CD4-positive, alpha-beta T cell treated with Interleukin-4 for 4 hours (primary cell): ENCODE results near the gene RNASET2.
"Not testable (repeated sequence)": the region's sequence is repeated elsewhere in the genome, so short reads cannot be mapped to it uniquely, and the experiment has no call there.

Source experiments
- DNase-seq: peaks from one replicate; pipeline ENCODE4 v3.0.0-alpha.2; 2020

RNASET2 gene

GRCh38 chr6:166969390-166970002 is 13.1 kb upstream of the RNASET2 start:
- DNase-seq: no peak

GRCh38 chr6:166966268-166966667 is 9.9 kb upstream of the RNASET2 start:
- DNase-seq: no peak

GRCh38 chr6:166960609-166960978 is 4.2 kb upstream of the RNASET2 start:
- DNase-seq: no peak

- no peak for DNase-seq
Observed at GRCh38 chr6:166959911-166960608, 3.7 kb upstream of the RNASET2 start.

GRCh38 chr6:166958926-166959861 is 2.8 kb upstream of the RNASET2 start:
- DNase-seq: peak; percentile 77

- no peak for DNase-seq
Observed at GRCh38 chr6:166957805-166958076, 1.4 kb upstream of the RNASET2 start.

DNA sequence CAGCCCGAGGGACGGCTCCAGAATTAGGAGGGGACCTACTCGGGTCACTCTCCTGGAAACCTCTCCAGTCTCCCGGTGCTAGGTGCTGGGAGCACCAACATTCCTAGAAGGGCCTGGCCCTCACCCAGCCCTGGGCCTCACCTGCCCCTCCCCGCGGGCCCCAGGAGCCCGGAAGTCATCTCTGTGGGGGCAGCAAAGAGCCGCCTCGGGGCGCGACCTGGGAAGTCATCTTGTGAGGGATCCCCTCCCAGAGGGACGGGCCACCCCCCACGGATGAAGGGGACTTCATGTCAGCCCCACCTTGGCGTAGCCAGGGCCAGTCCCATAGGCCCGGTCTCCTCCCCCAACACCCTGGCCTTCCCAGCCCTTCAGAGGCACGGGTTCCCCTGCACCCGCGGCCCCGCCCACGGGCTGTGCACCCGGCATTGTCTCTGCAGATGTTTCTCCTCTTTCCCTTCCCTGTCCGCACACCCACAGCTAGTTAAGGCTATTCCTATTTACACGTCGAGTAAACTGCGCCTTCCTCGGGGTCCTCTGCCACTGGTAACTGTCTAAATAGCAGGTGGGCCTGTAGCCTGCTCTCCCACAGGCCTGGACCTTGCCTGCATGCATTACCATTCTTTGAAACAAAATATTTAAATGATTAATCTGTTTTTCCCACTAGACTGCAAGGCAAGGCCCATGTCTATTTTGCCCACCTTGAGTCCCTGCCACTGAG is 896 bp upstream of the RNASET2 start:
- peak; percentile 52 for DNase-seq

GRCh38 chr6:166955865-166956443 is 396 bp downstream of the RNASET2 start:
- DNase-seq: no peak

DNA sequence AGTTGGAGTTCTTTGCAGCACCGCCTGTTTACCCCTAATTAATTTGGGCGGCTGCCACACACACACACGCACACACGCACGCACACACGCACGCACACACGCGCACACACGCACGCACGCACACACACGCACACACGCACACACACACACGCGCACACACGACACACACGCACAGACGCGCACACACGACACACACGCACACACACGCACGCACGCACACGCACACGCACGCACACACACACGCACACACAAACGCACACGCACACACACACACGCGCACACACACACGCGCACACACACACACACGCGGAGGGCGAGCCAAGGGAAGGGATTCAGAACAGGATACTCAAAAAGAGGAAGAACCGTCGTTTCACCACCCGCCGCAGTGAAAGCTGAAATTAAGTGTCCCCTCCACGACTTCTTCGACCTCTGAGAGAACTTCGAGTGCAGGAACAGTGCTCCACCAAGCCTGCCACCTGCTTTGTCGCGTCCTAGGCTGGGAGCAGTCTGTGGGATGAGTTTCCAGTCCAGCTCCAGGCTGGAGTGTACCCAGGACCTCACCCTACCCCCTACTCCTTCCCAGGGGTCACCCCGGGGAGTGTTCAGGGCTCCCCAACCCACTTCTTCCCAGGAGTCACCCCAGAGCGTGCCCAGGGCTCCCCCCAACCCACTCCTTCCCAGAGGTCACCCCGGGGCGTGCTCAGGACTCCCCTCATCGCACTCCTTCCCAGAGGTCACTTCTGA is 1.1 kb downstream of the RNASET2 start:
- DNase-seq: peak; percentile 28

GRCh38 chr6:166954118-166954713 is 2.1 kb downstream of the RNASET2 start:
- DNase-seq: no peak

- peak; percentile 60 for DNase-seq
Observed at GRCh38 chr6:166952567-166953486, 3.5 kb downstream of the RNASET2 start.

DNA sequence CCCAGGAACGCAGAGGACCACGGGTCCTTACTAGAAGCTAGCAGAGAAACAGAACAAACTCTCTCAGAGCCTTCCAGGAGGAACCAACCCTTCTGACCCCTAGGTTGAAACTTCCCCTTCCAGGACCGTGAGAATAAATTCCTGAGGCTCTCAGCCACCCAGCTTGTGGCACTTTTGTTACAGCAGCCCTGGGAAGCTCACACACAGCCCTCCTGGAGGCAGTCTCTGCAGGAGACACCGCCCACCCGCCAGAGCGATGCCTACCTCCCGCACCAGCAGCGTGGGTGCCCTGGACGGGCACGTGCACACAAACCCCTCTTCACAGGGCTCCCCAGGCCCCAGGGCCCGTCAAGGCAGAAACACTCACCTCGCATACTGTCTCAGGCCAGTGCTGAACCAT is 4.2 kb downstream of the RNASET2 start:
- DNase-seq: no peak

DNA sequence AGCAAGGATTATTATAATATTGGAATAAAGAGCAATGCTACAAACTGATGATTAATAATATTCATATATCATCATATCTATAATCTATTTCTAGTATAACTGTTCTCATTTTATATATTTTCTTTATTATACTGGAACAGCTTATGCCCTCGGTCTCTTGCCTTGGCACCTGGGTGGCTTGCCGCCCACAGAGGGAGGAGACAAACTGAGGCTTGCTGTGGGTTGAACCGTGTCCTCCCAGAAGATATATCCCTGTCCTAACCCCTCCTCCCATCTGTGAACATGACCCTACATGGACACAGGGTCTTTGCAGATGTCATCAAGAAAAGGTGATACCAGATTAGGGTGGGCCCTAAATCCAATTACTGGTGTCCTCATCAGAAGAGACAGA is 4.7 kb downstream of the RNASET2 start:
- no peak for DNase-seq

GRCh38 chr6:166950892-166951669 is 5.3 kb downstream of the RNASET2 start:
- DNase-seq: peak; percentile 74

DNA sequence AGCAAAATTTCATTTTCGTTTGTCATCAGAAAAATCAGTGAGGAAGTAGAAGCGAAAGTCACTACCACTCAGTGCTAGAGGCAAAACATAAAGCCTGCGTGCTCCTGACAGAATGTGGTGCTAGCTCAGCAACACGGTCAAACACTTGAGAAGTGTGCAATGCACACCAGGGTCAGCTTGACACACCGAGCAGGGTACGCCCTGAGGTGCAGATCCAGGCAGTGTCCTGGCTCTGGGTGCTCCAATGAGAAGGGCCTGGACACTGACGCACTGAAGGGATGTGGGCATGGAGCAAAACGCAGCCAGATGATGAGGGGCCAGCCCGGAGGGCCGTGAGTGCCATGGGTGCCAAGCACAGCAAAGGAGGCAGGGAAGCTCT is 5.9 kb downstream of the RNASET2 start:
- DNase-seq: peak; percentile 47

DNA sequence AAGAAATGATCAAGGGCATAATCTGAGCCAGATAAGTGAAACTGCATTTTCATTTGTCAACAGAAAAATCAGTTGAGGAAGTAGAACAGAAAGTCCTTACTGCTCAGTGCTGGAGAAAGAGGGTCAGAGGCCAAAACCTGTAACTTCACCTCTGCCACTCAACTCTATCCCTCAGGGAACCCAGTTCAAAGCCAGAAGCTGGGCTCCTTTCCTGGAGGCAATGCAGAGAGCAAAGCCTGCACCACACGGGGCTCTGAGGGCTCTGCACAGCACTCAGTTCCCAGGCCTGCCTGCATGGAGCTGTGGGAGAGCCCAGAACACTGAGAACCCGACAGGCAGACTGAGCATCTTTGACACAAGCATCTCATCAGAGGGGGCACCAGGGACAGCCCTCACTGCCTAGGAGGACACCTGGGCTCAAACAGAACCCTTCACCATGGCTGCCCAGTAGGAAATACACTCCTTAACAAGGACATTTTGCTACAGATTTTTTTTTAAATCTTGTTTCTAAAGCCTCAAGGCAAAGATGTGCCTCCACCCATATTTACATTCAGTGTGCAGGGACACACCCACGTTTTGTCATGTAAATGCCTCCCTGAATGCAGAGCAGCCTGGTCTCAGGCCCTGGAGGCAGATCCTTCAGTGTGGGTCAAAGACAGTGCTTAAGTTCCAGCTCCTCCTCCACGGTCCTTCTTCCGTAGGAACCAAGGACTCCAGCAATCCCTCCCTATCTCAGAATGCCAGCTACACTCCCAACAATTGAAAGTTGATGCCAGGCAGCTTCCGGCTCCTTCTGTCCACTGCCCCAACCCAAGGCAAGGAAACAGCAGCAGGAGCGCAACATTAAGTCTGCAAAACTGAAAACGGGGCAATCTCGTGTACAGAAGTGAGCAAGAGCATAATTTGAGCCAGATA is 6.6 kb downstream of the RNASET2 start:
- peak; percentile 31 for DNase-seq

DNA sequence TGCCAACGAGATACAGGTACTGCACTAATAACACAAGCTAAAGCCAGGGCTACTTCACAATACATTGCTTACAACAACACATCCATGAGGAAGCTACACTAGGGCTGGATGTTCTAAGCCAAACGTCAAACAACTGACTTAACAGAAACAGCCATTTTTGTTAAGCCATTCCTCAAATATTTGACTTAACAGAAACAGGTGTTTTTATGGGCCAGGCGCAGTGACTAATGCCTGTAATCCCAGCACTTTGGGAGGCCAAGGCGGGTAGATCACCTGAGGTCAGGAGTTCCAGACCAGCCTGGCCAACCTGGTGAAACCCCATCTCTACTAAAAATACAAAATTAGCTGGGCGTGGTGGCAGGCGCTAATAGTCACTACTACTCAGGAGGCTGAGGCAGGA is 7.6 kb downstream of the RNASET2 start:
- DNase-seq: not testable (repeated sequence)

DNA sequence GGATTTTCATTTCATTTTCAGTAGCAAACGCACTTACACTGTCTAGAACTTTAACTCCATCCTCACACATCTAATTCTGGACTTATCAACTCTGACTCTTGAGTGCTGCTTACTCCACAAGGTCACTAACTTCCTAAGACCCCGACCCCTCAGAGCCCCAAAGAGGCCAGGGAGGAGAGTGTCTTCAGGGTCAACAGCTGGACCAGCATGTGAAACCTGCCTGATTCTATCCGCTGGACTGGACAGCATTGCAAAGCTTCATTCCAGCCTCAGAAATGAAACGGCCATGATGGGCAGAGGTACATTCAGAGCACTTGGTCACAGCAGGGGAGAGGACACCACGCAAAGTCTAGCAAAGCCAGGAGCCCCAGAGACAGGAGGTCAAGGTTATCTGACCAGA is 9.1 kb downstream of the RNASET2 start:
- no peak for DNase-seq

- no peak for DNase-seq
Observed at GRCh38 chr6:166946125-166946524, 10.2 kb downstream of the RNASET2 start.
